Lung (tissue), 12 donors: ENCODE results near the gene RASGRP1. TPM values are rescaled to one million over a fixed set of nuclear protein-coding genes. Genes with fewer than 3 reads are reported as not detected.
"Not testable (repeated sequence)": the region's sequence is repeated elsewhere in the genome, so short reads cannot be mapped to it uniquely, and the experiment has no call there.

Source experiments
- ATAC-seq: fragments of 200-7000 bp; cut with Tn5 transposase; one replicate; pipeline ENCODE4 v1.9.1; 2020; ENCODE audit warnings: moderate number of reproducible peaks; ENCODE audit not compliant: insufficient read depth, low FRiP score
- DNase-seq, 3 donors: peaks; one replicate each; pipeline ENCODE4 v3.0.0-alpha.2; 2013 to 2017
- H3K27ac ChIP-seq, 2 donors: one replicate each; pipeline ENCODE4 v1.5.1; 2013; ENCODE audit warnings: mild to moderate bottlenecking in 2 of 2, moderate library complexity in 2 of 2, control low read depth in 1 of 2, inconsistent platforms in 1 of 2, low read depth in 1 of 2, low read length in 1 of 2
- H3K27me3 ChIP-seq, 3 donors: one replicate each; pipeline ENCODE4 v1.5.1; 2013; ENCODE audit warnings: low read length in 2 of 3; ENCODE audit not compliant: control insufficient read depth in 3 of 3, insufficient read depth in 3 of 3
- H3K36me3 ChIP-seq, 4 donors: one replicate each; pipeline ENCODE4 v1.5.1; 2013; ENCODE audit warnings: low read length in 4 of 4, mild to moderate bottlenecking in 1 of 4, moderate library complexity in 1 of 4; ENCODE audit not compliant: control insufficient read depth in 4 of 4, insufficient read depth in 4 of 4
- H3K4me1 ChIP-seq, 5 donors: one replicate each; pipeline ENCODE4 v1.5.1; 2013; ENCODE audit warnings: low read length in 5 of 5, mild to moderate bottlenecking in 2 of 5, moderate library complexity in 1 of 5; ENCODE audit not compliant: control insufficient read depth in 5 of 5, insufficient read depth in 5 of 5
- H3K4me3 ChIP-seq: one replicate; pipeline ENCODE4 v1.5.1; 2013; ENCODE audit warnings: mild to moderate bottlenecking, control low read depth, moderate library complexity
- H3K9ac ChIP-seq, 2 donors: one replicate each; pipeline ENCODE4 v1.5.1; 2013; ENCODE audit warnings: low read length in 2 of 2, control low read depth in 1 of 2; ENCODE audit not compliant: insufficient read depth in 1 of 2
- H3K9me3 ChIP-seq, 4 donors: one replicate each; pipeline ENCODE4 v1.5.1; 2013; ENCODE audit warnings: low read length in 3 of 4, mild to moderate bottlenecking in 1 of 4, moderate library complexity in 1 of 4; ENCODE audit not compliant: control insufficient read depth in 4 of 4, insufficient read depth in 3 of 4
- CTCF ChIP-seq: IDR thresholded peaks from 2 replicates; pipeline ENCODE4 v1.5.1; 2012; ENCODE audit warnings: mild to moderate bottlenecking; ENCODE audit errors: control extremely low read depth, extremely low read depth
- WGBS, 2 donors: extraction: QIAGEN DNeasy Blood & Tissue Kit; methylation state at CpG; one replicate each; pipeline ENCODE4 v1.1.7; 2013; 5-methylcytosine and 5-hydroxymethylcytosine counted together
- polyA plus RNA-seq, 2 donors: library from polyadenylated mRNA; stranded (reverse); fragments of 200-250 nt; gene quantifications; one replicate each; pipeline ENCODE4 v1.2.1, GENCODE V29; 2013
- total RNA-seq, 2 donors: library from RNA; depleted of rRNA in 1 of 2; stranded (reverse); fragments of >200 nt in 1 of 2; gene quantifications; one replicate each; pipeline ENCODE4 v1.2.1, GENCODE V29; 2014 to 2021
- donor health status: control.
- donor health status: control.
- donor health status: Bipolar disorder and iron deficiency.
- donor health status: healthy.
- donor health status: DM: yes; HTN: yes; CAD: no.

RASGRP1 gene
- total and polyA plus RNA-seq, 4 donors, result 0.81 to 7.5 (median 2.5) TPM

GRCh38 chr15:38589502-38589901, 24.9 kb upstream of the RASGRP1 start:
- Histone ChIP-seq H3K27ac (no peak overlapping the region), H3K9ac (no peak overlapping the region), H3K27me3 (no peaks in the 10 kb centered on the region), H3K4me3 (no peak overlapping the region), H3K36me3 (no peaks in the 10 kb centered on the region), H3K4me1 (peaks cover 0 to 2% (median 0%) of the 10 kb centered on the region in 5 donors), H3K9me3 (no peaks in the 10 kb centered on the region)
- TF ChIP-seq CTCF, result no peak
- peak; percentile 63 for ATAC-seq
- DNase-seq, result no peak
- WGBS, 2 donors, result 47 to 58% methylated on average over 4 of the region's 4 CpGs

- H3K27me3 ChIP-seq, result no peaks in the 10 kb centered on the region
- WGBS, 2 donors, result 65 to 67% methylated on average over 3 of the region's 3 CpGs
- H3K27ac ChIP-seq, result no peak overlapping the region
- H3K4me3 ChIP-seq, result no peak overlapping the region
- H3K9ac ChIP-seq, result no peak overlapping the region
- no peaks in the 10 kb centered on the region for H3K36me3 ChIP-seq
- ATAC-seq (no peak), DNase-seq (no peak)
- TF ChIP-seq CTCF, result no peak
- H3K9me3 ChIP-seq, result no peaks in the 10 kb centered on the region
- peaks cover 0 to 2% (median 0%) of the 10 kb centered on the region in 5 donors for H3K4me1 ChIP-seq
Measured at GRCh38 chr15:38588672-38589071, 24.1 kb upstream of the RASGRP1 start.

- ATAC-seq (no peak), DNase-seq (no peak)
- Histone ChIP-seq H3K27me3 (no peaks in the 10 kb centered on the region), H3K4me1 (peaks cover 0 to 2% (median 0%) of the 10 kb centered on the region in 5 donors), H3K36me3 (no peaks in the 10 kb centered on the region), H3K9ac (no peak overlapping the region), H3K4me3 (no peak overlapping the region), H3K9me3 (no peaks in the 10 kb centered on the region), H3K27ac (no peak overlapping the region)
- 72 to 74% methylated on average over 6 of the region's 6 CpGs for WGBS, 2 donors
- TF ChIP-seq CTCF, result no peak
Measured at GRCh38 chr15:38587214-38587613, 22.6 kb upstream of the RASGRP1 start.

- H3K27me3 ChIP-seq, H3K4me1 ChIP-seq, H3K36me3 ChIP-seq, H3K9me3 ChIP-seq, H3K9ac ChIP-seq, DNase-seq, ATAC-seq, H3K4me3 ChIP-seq, H3K27ac ChIP-seq: not testable (repeated sequence)
- WGBS, 2 donors, result 93 to 99% methylated on average over 2 of the region's 2 CpGs
Measured at GRCh38 chr15:38586005-38586404, 21.4 kb upstream of the RASGRP1 start.
